Stomach (tissue), 9 donors: ENCODE data around the gene TPPP. TPM values are rescaled to one million over a fixed set of nuclear protein-coding genes. Genes with fewer than 3 reads are reported as not detected.
"Not testable (repeated sequence)": the region's sequence is repeated elsewhere in the genome, so short reads cannot be mapped to it uniquely, and the experiment has no call there.

Experiments used
- DNase-seq, 2 donors: peaks; one replicate each; pipeline versions ENCODE4 v3.0.0 to v3.0.0-alpha.2; 2013 to 2019
- H3K27ac ChIP-seq, 5 donors: fragments of 200-600 bp in 4 of 5; sonication (generic) in 4 of 5; one replicate each; pipeline ENCODE4 v1.5.1; 2013 to 2019; ENCODE audit warnings: mild to moderate bottlenecking in 1 of 5, moderate library complexity in 1 of 5
- H3K27me3 ChIP-seq, 3 donors: fragments of 200-600 bp; sonication (generic); one replicate each; pipeline ENCODE4 v1.5.1; 2017 to 2019; ENCODE audit warnings: mixed run types in 1 of 3
- H3K36me3 ChIP-seq, 4 donors: fragments of 200-600 bp; sonication (generic); 1 replicate in 3 of 4; 2 replicates in 1 of 4; pipeline ENCODE4 v1.5.1; 2016 to 2019
- H3K4me1 ChIP-seq, 4 donors: fragments of 200-600 bp; sonication (generic); one replicate each; pipeline ENCODE4 v1.5.1; 2016 to 2019
- H3K4me3 ChIP-seq, 4 donors: fragments of 200-600 bp; sonication (generic) in 3 of 4; one replicate each; pipeline ENCODE4 v1.5.1; 2016 to 2019; ENCODE audit warnings: mild to moderate bottlenecking in 1 of 4
- H3K9me3 ChIP-seq, 4 donors: fragments of 200-600 bp; sonication (generic); one replicate each; pipeline ENCODE4 v1.5.1; 2016 to 2019
- CTCF ChIP-seq, 7 experiments: fragments of 450-650 bp in 4 of 7; fragments of 200-600 bp in 3 of 7; sonication (generic) in 3 of 7; IDR thresholded peaks; one replicate each; pipeline ENCODE4 v1.5.1; 2016 to 2019; ENCODE audit warnings: antibody characterized with exemption in 7 of 7, control low read depth in 2 of 7, mild to moderate bottlenecking in 1 of 7
- EP300 ChIP-seq: sonication (generic); formaldehyde crosslinking; IDR thresholded peaks from one replicate; pipeline ENCODE4 v1.6.1; 2017; ENCODE audit warnings: antibody characterized with exemption
- POLR2A ChIP-seq, 4 donors: fragments of 450-650 bp; IDR thresholded peaks; one replicate each; pipeline ENCODE4 v1.6.1; 2016; ENCODE audit warnings: antibody characterized with exemption in 4 of 4, control low read depth in 2 of 4, mild to moderate bottlenecking in 1 of 4, moderate library complexity in 1 of 4
- POLR2AphosphoS5 ChIP-seq, 3 donors: sonication (generic); formaldehyde crosslinking; IDR thresholded peaks; one replicate each; pipeline ENCODE4 v1.6.1; 2016; ENCODE audit warnings: antibody characterized with exemption in 3 of 3
- WGBS, 5 donors: extraction: QIAGEN DNeasy Blood & Tissue Kit in 3 of 5; methylation state at CpG; one replicate each; pipeline versions ENCODE4 v1.1.5 to v1.1.7; 2013 to 2018; 5-methylcytosine and 5-hydroxymethylcytosine counted together
- intact Hi-C: fragments of 100-400 bp; cut with DNase I; formaldehyde crosslinking; loops from one replicate; pipeline ENCODE4 v1.15.1; 2023; ENCODE audit warnings: low total_unique reads
- polyA plus RNA-seq, 3 donors: library from polyadenylated mRNA; stranded (reverse); fragments of 200-250 nt; gene quantifications; one replicate each; pipeline ENCODE4 v1.2.3, GENCODE V29; 2013
- total RNA-seq, 5 donors: library from RNA; depleted of rRNA; stranded (reverse); fragments of >200 nt; gene quantifications; one replicate each; pipeline versions ENCODE4 v1.1.0 to v1.2.3, GENCODE V29; 2014 to 2016
- donor health status: healthy with polysubstance abuse.
- donor health status: Bipolar disorder and iron deficiency.
- donor health status: healthy.

The TPPP gene
- total and polyA plus RNA-seq, 8 donors = 1.2 to 11.0 (median 2.7) TPM

- Histone ChIP-seq H3K9me3 (peaks cover 0 to 27% (median 16%) of the 10 kb centered on the region in 4 donors), H3K4me1 (peaks cover 0 to 13% (median 10%) of the 10 kb centered on the region in 4 donors)
- DNase-seq, H3K36me3 ChIP-seq, H3K27ac ChIP-seq, H3K4me3 ChIP-seq, intact Hi-C loops, H3K27me3 ChIP-seq: not testable (repeated sequence)
- WGBS, 5 donors = 88 to 94% (median 92%) methylated on average over 2 to 8 of the region's 8 CpGs; no CpG with 5 or more reads in 1 of the 5 donors
Measured at GRCh38 chr5:696191-696590, 3.0 kb upstream of the TPPP start.

DNA sequence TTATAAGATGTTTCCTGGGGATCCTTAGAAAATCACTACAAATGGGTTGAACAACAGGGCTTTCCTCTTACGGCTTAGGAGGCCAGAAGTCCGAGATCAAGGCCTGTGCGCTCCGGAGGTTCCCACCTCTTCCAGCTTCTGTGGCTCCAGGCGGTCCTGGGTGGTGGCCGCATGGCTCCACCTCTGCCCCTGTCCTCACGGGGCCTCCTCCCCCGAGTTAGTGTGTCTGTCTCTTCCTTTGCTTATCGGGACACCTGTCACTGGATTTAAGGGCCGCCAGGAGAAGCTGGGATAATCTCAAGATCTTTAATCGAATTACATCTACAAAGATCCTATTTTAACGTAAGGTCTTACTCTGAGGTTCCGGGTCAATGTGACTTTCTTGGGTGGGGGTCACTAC lies 2.3 kb upstream of the TPPP start:
- H3K36me3 ChIP-seq, DNase-seq, intact Hi-C loops, H3K27ac ChIP-seq, H3K4me3 ChIP-seq, H3K27me3 ChIP-seq: not testable (repeated sequence)
- 92 to 100% (median 96%) methylated on average over 4 to 8 of the region's 13 CpGs; no CpG with 5 or more reads in 2 of the 5 donors for WGBS, 5 donors
- H3K9me3 ChIP-seq = peaks cover 0 to 24% (median 16%) of the 10 kb centered on the region in 4 donors
- peaks cover 0 to 13% (median 10%) of the 10 kb centered on the region in 4 donors for H3K4me1 ChIP-seq

- peak overlapping the region; percentile 54 to 74 (median 60) for H3K4me3 ChIP-seq
- WGBS, 5 donors = 4 to 6% (median 5%) methylated on average over 9 to 13 of the region's 22 CpGs; no CpG with 5 or more reads in 1 of the 5 donors
Measured at GRCh38 chr5:694042-694431, 885 bp upstream of the TPPP start.

GRCh38 chr5:692529-693041 lies 567 bp downstream of the TPPP start:
- Histone ChIP-seq H3K27ac (peak overlapping the region in 3 of 5 donors; percentile 20 to 81 (median 79)), H3K4me1 (peaks cover 0 to 13% (median 10%) of the 10 kb centered on the region in 4 donors), H3K4me3 (peak overlapping the region; percentile 54 to 74 (median 60))
- H3K9me3 ChIP-seq, H3K27me3 ChIP-seq, intact Hi-C loops, H3K36me3 ChIP-seq: not testable (repeated sequence)
- peak; percentile 25 to 54 for DNase-seq
- 0 to 1% (median 1%) methylated on average over 12 to 38 of the region's 41 CpGs for WGBS, 5 donors

More at GRCh38 chr5:694042-694431, 885 bp upstream of the TPPP start:
- peak in 1 of 2 donors; percentile 38 for DNase-seq
- intact Hi-C loops, H3K27me3 ChIP-seq, H3K36me3 ChIP-seq: not testable (repeated sequence)
- Histone ChIP-seq H3K27ac (peak overlapping the region in 1 of 5 donors; percentile 71), H3K4me1 (peaks cover 0 to 13% (median 10%) of the 10 kb centered on the region in 4 donors), H3K9me3 (peaks cover 0 to 14% (median 14%) of the 10 kb centered on the region in 4 donors)

GRCh38 chr5:691817-692528 lies 1.2 kb downstream of the TPPP start:
- Histone ChIP-seq H3K4me3 (peak overlapping the region; percentile 54 to 74 (median 60)), H3K4me1 (peaks cover 0 to 13% (median 10%) of the 10 kb centered on the region in 4 donors), H3K9me3 (no peaks in the 10 kb centered on the region), H3K27me3 (peaks cover 0 to 6% (median 0%) of the 10 kb centered on the region in 3 donors), H3K27ac (peak overlapping the region in 2 of 5 donors; percentile 79 to 81), H3K36me3 (no peaks in the 10 kb centered on the region)
- WGBS, 5 donors = 13 to 34% (median 27%) methylated on average over 1 to 2 of the region's 2 CpGs
- TF ChIP-seq EP300 (no peak), POLR2AphosphoS5 (IDR thresholded peaks at IDR 0.05) (no peak), POLR2A (IDR thresholded peaks at IDR 0.05) (no peak), CTCF (IDR thresholded peaks at IDR 0.05) (no peak)
- no peak for DNase-seq
- intact Hi-C loops = no loop called here

DNA sequence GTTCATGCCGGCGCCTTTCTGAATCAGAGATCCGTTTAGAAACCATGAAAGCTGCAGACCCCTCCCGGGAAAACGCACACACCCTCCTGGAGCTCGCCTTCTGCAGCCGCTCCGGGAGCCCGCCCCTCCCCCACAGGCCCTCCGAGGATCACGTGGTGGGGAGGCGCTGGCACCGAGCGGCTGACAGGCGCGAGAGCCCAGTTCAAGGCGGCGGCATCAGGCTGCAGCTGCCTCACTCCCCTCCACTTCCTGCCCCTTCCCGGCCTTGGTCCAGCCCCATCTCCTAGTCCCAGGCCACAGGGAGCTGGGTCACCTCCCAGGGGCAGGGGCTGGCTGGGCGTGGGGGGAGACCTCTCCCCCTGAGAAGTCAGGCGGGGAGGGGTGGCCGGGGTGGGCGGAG lies 2.1 kb downstream of the TPPP start:
- Histone ChIP-seq H3K4me3 (peak overlapping the region in 1 of 4 donors; percentile 31), H3K4me1 (peaks cover 0 to 13% (median 10%) of the 10 kb centered on the region in 4 donors)
- peak in 1 of 2 donors; percentile 42 for DNase-seq
- H3K9me3 ChIP-seq, H3K27ac ChIP-seq, H3K27me3 ChIP-seq, intact Hi-C loops, H3K36me3 ChIP-seq: not testable (repeated sequence)
- WGBS, 5 donors = 0% methylated on average over 6 of the region's 23 CpGs; no CpG with 5 or more reads in 4 of the 5 donors

GRCh38 chr5:690293-690692 lies 2.9 kb downstream of the TPPP start:
- intact Hi-C loops = not testable (repeated sequence)

GRCh38 chr5:688348-689010 lies 4.7 kb downstream of the TPPP start:
- H3K27ac ChIP-seq, H3K4me3 ChIP-seq, intact Hi-C loops, H3K9me3 ChIP-seq, H3K27me3 ChIP-seq, H3K36me3 ChIP-seq: not testable (repeated sequence)
- peaks cover 0 to 10% (median 8%) of the 10 kb centered on the region in 4 donors for H3K4me1 ChIP-seq
- peak in 1 of 2 donors; percentile 23 for DNase-seq
- WGBS, 5 donors = 83 to 91% (median 89%) methylated on average over 12 to 22 of the region's 30 CpGs

More at GRCh38 chr5:690293-690692, 2.9 kb downstream of the TPPP start:
- WGBS, 5 donors = no CpG with 5 or more reads among the region's 12 CpGs
- H3K27me3 ChIP-seq, DNase-seq, H3K9me3 ChIP-seq, H3K27ac ChIP-seq, H3K4me3 ChIP-seq, H3K36me3 ChIP-seq: not testable (repeated sequence)
- peaks cover 0 to 13% (median 10%) of the 10 kb centered on the region in 4 donors for H3K4me1 ChIP-seq

GRCh38 chr5:686936-687335 lies 6.2 kb downstream of the TPPP start:
- WGBS, 5 donors = 64 to 90% (median 86%) methylated on average over 3 to 12 of the region's 12 CpGs; no CpG with 5 or more reads in 1 of the 5 donors
- H3K27me3 ChIP-seq, H3K36me3 ChIP-seq, H3K4me1 ChIP-seq, intact Hi-C loops, DNase-seq, H3K4me3 ChIP-seq, H3K9me3 ChIP-seq, H3K27ac ChIP-seq: not testable (repeated sequence)

DNA sequence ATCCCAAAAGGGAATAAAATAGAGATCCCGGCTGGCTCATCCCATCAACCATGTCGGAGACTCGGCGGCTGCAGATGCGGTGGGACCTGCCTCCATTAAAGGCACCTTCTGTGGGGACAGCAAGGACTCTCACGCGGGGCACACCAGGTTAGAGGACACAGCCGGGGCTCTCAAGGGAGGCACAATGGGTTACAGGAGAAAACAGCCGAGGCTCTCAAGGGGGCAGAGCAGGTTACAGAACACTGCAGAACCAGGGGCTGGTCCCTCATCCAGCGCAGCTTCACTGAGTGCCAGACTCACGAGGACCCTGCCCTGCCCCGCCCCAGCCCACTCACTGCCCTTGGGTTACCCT lies 7.0 kb downstream of the TPPP start:
- H3K27ac ChIP-seq, H3K9me3 ChIP-seq, DNase-seq, H3K4me1 ChIP-seq, H3K27me3 ChIP-seq, intact Hi-C loops, H3K36me3 ChIP-seq, H3K4me3 ChIP-seq: not testable (repeated sequence)
- WGBS, 5 donors = 86 to 100% (median 92%) methylated on average over 2 to 12 of the region's 12 CpGs
